ENCODE results near the gene CRELD2.

DNA sequence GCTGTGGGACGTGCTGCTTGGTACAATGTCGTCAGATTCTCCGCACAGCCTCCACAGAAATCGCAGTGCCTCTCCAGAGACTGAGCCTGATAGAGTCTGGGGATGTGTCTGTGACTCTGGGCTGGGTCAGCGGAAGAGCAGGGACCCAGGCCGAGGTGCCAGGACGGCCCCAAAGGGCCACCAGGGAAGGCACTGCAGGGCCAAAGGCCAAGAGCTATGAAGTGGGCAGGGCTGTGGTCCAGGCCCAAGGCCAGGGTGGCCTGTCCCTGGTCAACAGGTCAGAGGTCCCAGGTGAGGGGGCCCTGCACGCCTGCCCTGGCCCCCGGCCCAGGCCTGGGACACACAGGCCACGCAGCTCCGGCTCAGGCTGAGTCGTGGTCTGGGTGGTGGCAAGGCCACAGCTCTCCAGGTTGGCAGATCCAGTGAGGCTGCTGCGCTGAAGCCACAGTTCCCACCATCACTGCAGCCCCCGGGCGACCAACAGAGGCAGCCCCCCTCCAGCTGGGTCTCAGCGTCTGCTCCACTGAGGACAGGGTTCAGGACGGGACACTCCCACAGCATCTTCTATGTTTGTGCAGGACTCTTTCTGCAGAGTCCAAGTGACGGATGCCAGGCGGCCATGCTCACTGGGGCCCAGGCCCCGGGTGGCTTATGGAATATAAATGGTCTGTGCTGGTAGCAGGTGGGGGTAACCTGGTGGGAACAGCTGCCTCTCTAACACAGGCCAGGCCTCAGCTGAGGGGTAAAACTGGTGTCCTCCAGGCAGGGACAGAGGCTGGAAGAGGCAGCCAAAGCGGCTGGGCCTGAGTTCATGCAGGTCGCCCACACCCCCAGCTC, 37.4 kb downstream of the CRELD2 start:
- TF ChIP-seq, protein P1, sequence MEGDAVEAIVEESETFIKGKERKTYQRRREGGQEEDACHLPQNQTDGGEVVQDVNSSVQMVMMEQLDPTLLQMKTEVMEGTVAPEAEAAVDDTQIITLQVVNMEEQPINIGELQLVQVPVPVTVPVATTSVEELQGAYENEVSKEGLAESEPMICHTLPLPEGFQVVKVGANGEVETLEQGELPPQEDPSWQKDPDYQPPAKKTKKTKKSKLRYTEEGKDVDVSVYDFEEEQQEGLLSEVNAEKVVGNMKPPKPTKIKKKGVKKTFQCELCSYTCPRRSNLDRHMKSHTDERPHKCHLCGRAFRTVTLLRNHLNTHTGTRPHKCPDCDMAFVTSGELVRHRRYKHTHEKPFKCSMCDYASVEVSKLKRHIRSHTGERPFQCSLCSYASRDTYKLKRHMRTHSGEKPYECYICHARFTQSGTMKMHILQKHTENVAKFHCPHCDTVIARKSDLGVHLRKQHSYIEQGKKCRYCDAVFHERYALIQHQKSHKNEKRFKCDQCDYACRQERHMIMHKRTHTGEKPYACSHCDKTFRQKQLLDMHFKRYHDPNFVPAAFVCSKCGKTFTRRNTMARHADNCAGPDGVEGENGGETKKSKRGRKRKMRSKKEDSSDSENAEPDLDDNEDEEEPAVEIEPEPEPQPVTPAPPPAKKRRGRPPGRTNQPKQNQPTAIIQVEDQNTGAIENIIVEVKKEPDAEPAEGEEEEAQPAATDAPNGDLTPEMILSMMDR (IDR thresholded peaks at IDR 0.05), result no peak
- no peak for TF ChIP-seq EP300 (IDR thresholded peaks at IDR 0.05)
- TF ChIP-seq POLR2A (IDR thresholded peaks at IDR 0.05; ENCODE audit: low read depth), result no peak
